ENCODE results near the gene SLC4A2.

GRCh38 chr7:151032936-151033863, 26.2 kb upstream of the SLC4A2 start:
- TF ChIP-seq CTCF (IDR thresholded peaks at IDR 0.05; ENCODE audit: control extremely low read depth in 1 of 3, insufficient read depth in 1 of 3, low read depth in 1 of 3, low read length in 3 of 3) (peak; percentile 41 to 62 (median 47)), MAFK (IDR thresholded peaks at IDR 0.05; ENCODE audit: low read depth, low read length) (no peak), SRF (IDR thresholded peaks at IDR 0.05; ENCODE audit: low read depth, low read length) (no peak), BCL11A (IDR thresholded peaks at IDR 0.05; ENCODE audit: low read depth in 2 of 2, low read length in 2 of 2) (no peak), POLR2A (IDR thresholded peaks at IDR 0.05; ENCODE audit: control extremely low read depth in 1 of 2, low read depth in 2 of 2, low read length in 2 of 2) (no peak), CHD7 (IDR thresholded peaks at IDR 0.05; ENCODE audit: insufficient replicate concordance, low read length) (no peak), NRF1 (IDR thresholded peaks at IDR 0.05; ENCODE audit: low read depth, low read length) (no peak), POLR2AphosphoS5 (IDR thresholded peaks at IDR 0.05; ENCODE audit: low read depth, low read length) (no peak), CREB1 (IDR thresholded peaks at IDR 0.05) (no peak), CHD2 (IDR thresholded peaks at IDR 0.05; ENCODE audit: low read length) (no peak), GABPA (IDR thresholded peaks at IDR 0.05; ENCODE audit: borderline replicate concordance, insufficient read depth, low read length) (no peak), SP1 (IDR thresholded peaks at IDR 0.05; ENCODE audit: low read depth, low read length) (no peak), RAD21 (IDR thresholded peaks at IDR 0.05 in 1 of 2, conservative IDR thresholded peaks at IDR 0.05 in 1 of 2; ENCODE audit: low read depth in 2 of 2, low read length in 2 of 2) (peak; percentile 34 to 41; a peak in 2 of 4 replicates)

All from H1 (cell line).